GM19467 (cell line): Measurements from ENCODE around the gene ZFP82.

Experiments used
- ATAC-seq: cut with Tn5 transposase; IDR thresholded peaks from one replicate; pipeline ENCODE4 v1.9.1; 2021; ENCODE audit warnings: mild to moderate bottlenecking, moderate library complexity; ENCODE audit not compliant: unreplicated experiment

The ZFP82 gene

GRCh38 chr19:36418287-36419001 lies at the start of gene ZFP82:
Gene ZFP82, minus strand, starts transcription at chr19:36418644. Its CDS starts 8,855 bp downstream, at chr19:36409789.
- peak; percentile 77 for ATAC-seq

- ATAC-seq, result no peak
Measured at GRCh38 chr19:36460046-36460445, 41.6 kb upstream of the ZFP82 start.

GRCh38 chr19:36456831-36457230 lies 38.4 kb upstream of the ZFP82 start:
- ATAC-seq, result no peak

- ATAC-seq, result no peak
Measured at GRCh38 chr19:36449059-36449670, 30.7 kb upstream of the ZFP82 start.

- ATAC-seq, result no peak
Measured at GRCh38 chr19:36441339-36441738, 22.9 kb upstream of the ZFP82 start.

GRCh38 chr19:36436531-36436930 lies 18.1 kb upstream of the ZFP82 start:
- no peak for ATAC-seq

- ATAC-seq, result no peak
Measured at GRCh38 chr19:36423925-36424324, 5.5 kb upstream of the ZFP82 start.

GRCh38 chr19:36421749-36422481 lies 3.5 kb upstream of the ZFP82 start:
- no peak for ATAC-seq

- no peak for ATAC-seq
Measured at GRCh38 chr19:36420961-36421748, 2.7 kb upstream of the ZFP82 start.

GRCh38 chr19:36417752-36418286 lies 625 bp downstream of the ZFP82 start:
- ATAC-seq, result no peak

- no peak for ATAC-seq
Measured at GRCh38 chr19:36409841-36410240, 8.6 kb downstream of the ZFP82 start.

GRCh38 chr19:36408101-36408500 lies 10.3 kb downstream of the ZFP82 start:
- ATAC-seq, result no peak

GRCh38 chr19:36404498-36404897 lies 13.9 kb downstream of the ZFP82 start:
- ATAC-seq, result no peak

GRCh38 chr19:36401475-36401874 lies 17.0 kb downstream of the ZFP82 start:
- ATAC-seq, result no peak

- ATAC-seq, result no peak
Measured at GRCh38 chr19:36398571-36398970, 19.9 kb downstream of the ZFP82 start.

GRCh38 chr19:36392916-36393673 lies 25.3 kb downstream of the ZFP82 start:
- ATAC-seq, result no peak

GRCh38 chr19:36379510-36379819 lies 39.0 kb downstream of the ZFP82 start:
- no peak for ATAC-seq

GRCh38 chr19:36378625-36379509 lies 39.6 kb downstream of the ZFP82 start, which contains the start of gene ZFP14:
Gene ZFP14, minus strand, starts transcription at chr19:36379201. Its CDS starts 11,309 bp downstream, at chr19:36367892.
- ATAC-seq, result peak; percentile 94

GRCh38 chr19:36377541-36378178 lies 40.8 kb downstream of the ZFP82 start:
- no peak for ATAC-seq
